Ishikawa (cell line): Measurements from ENCODE around the gene SCEL.

Source experiments
- CEBPB ChIP-seq: IDR thresholded peaks from 2 replicates; pipeline ENCODE4 v1.6.1; 2012
- EP300 ChIP-seq: IDR thresholded peaks from 2 replicates; pipeline ENCODE4 v1.6.1; 2012; ENCODE audit warnings: borderline replicate concordance
- FOXM1 ChIP-seq: IDR thresholded peaks from 2 replicates; pipeline ENCODE4 v1.6.1; 2012; ENCODE audit warnings: low read depth, borderline replicate concordance
- RAD21 ChIP-seq: IDR thresholded peaks from 2 replicates; pipeline ENCODE4 v1.6.1; 2012; ENCODE audit warnings: low read depth
- TEAD4 ChIP-seq: IDR thresholded peaks from 2 replicates; pipeline ENCODE4 v1.6.1; 2012

- TF ChIP-seq EP300 (no peak), TEAD4 (no peak), FOXM1 (no peak), CEBPB (no peak), RAD21 (no peak)
Measured at GRCh38 chr13:77518266-77518665, 17.2 kb upstream of the SCEL start.
